ENCODE results near the gene SIM2.

The SIM2 gene

DNA sequence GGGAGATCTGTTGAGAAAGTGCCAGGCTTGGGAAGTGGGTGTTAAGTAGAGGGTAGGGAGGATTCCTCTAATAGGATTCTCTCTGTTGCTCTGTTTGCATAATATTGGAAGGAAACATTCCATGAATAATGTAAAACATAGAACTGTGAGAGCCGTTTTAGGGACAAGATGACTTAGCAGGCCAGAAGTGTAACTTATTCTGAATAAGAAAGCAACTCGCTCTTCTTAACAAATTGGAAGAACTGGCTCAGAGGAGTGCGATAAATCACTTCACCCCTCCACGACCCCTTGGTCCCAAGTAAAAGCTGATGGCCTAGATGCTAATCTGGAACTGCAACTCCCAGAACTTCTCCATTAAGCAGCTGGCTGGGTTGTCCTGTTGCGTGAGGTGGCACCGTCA lies 19.1 kb downstream of the SIM2 start:
- DNase-seq = no peak

- no peak for DNase-seq
Measured at GRCh38 chr21:36718951-36719501, 20.1 kb downstream of the SIM2 start.

GRCh38 chr21:36719614-36720013 lies 20.7 kb downstream of the SIM2 start:
- no peak for DNase-seq

- DNase-seq = no peak
Measured at GRCh38 chr21:36721817-36722216, 22.9 kb downstream of the SIM2 start.

- DNase-seq = no peak
Measured at GRCh38 chr21:36722370-36723368, 23.8 kb downstream of the SIM2 start.

DNA sequence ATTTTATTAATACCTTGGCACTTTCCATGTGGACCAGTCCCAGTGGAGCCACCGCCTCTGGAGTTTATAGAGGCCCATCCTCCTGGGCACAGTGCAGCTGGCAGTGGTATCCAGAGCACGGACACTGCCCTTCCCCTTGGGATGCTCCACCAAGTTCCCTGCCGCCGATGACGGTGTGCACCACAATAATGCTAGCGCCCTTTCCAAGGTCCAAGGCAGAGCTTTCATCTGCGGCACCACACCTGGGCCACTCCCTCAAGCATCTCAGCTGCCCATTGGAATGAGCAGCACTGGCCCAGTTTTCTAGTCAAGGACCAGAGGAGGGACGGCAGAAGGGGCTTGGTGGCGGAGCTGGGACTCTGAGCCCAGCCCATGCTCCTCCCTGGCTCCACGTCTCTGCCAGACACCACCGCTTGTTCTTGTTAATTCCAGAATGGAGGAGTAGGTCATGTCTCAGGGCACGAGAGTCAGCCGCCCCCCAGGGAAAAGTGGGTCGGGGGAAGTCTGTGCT lies 24.5 kb downstream of the SIM2 start:
- DNase-seq = no peak

DNA sequence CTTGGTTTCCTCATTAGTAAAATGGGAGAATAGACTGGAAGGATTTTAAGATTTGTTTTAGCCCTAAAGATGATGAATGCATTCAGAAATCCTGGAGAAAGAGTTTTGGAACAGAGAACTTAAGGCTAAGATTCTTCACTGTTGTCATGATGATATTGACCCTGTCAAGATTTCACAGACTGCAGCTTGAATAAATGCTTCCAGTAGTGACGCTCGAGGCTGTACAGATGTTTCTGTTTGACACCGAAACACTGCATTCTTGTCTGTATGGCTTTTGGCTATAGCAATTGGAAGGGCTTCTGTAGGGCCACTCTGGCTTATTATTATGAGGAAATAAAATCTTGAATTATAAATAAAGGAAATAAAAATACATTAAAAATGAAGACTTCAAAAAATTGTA lies 25.7 kb downstream of the SIM2 start:
- no peak for DNase-seq

DNA sequence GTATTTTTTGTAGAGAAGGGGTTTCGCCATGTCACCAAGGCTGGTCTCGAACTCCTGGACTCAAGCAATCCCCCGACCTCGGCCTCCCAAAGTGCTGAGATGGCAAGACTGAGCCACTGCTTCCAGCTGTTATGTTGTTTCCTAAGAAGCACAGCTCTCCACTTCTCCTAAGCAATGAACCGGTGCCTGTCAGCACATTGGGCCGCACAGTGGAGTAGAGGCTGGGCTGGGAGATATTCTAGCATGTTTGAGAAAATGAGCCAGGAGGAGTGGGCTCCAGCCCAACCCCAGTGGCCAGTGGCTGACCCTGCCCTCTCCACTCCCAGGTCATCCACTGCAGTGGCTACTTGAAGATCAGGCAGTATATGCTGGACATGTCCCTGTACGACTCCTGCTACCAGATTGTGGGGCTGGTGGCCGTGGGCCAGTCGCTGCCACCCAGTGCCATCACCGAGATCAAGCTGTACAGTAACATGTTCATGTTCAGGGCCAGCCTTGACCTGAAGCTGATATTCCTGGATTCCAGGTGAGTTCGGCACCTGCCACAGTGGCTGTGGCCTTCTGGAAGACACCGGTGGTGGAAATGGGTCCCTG lies 27.0 kb downstream of the SIM2 start:
- no peak for DNase-seq

DNA sequence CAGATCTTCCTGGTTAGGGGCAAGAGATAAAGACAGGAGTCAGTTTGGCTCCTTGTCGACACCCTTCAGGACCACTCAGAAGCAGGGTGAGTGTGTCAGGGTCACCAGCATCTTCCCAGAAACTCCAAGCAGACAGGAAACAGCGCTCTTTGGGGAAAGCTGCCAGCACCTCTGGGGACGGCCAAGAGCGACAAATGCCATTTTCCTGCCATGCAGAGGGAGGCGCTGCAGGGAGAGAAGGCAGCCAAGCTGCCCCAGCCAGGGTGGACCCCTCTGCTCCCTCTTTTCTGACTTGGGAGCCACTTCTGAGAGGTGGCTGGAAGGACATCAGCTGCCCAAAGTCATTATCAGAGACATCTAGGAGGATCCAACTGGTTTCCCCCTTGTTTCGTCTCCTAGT lies 29.0 kb downstream of the SIM2 start:
- no peak for DNase-seq

GRCh38 chr21:36728371-36729111 lies 29.6 kb downstream of the SIM2 start:
- no peak for DNase-seq

DNA sequence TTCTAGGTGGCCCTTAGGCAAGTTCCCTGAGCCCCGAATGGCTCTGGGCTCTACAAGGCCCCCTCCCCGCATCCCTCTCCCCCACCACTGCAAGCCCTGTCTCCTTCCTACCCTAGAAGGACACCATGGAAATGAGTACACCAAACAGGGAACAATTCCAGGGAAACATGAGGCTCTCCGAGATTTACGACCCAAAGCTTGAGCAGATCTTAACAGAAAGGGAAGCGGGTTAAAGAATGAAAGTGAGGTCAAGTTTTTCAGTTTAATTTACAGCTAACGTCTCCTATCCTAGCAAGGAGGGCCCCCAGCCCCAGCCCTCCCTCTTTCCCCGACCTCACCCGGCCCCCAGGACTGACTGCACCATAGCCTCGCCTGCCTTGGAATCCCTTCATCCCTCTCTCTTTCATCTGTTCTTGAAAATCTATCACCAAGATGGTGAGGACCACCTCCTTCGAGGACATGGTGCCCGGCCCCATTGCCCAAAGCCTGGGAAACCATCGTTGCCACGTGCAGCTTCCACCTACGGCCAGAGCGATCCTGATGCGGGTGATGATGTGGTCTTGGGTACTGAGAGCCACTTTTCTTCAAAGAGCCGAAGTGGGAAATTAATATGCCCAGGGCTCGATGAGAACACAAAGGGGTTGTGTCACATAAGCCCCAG lies 30.5 kb downstream of the SIM2 start:
- no peak for DNase-seq

DNA sequence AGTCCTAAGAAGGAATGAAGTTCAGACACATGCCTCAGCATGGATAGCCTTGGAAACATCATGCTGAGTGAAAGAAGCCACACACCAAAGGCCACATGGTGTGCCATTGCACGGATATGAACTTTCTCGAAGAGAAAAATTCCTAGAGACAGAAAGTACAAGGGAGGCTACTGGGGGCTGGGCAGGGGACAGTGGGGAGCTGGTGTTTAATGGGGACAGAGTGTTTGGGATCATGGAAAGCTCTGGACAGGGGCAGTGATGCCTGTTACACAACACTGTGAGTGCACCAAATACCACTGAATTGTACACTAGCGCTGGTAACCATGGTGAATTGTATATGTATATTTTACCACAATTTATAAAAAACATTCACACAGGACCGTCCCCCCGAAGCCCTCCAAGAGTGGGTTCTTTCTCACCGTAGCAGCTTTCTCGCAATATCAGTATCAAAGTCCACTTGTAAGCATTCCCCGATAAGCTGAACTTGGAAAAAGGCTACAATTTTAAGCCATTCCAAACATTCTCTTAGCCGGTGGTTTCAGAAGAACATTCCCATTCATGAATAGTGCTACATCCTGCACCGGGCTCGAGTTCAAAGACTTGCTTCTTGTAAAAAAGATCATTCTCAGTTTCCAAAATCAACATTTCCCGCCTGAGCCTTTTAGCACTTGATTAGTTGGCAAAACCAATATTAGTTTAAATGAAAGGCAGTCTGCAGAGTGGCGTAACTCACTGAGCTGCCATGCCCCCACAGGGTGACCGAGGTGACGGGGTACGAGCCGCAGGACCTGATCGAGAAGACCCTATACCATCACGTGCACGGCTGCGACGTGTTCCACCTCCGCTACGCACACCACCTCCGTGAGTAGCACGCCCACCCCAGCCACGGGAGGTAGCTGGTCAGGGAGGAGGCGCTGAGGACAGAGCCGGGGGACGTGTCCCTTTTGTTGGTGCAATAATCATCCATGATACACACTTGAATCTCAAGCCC lies 31.7 kb downstream of the SIM2 start:
- DNase-seq = no peak

GRCh38 chr21:36732217-36732616 lies 33.3 kb downstream of the SIM2 start:
- DNase-seq = no peak

GRCh38 chr21:36732761-36733160 lies 33.8 kb downstream of the SIM2 start:
- no peak for DNase-seq

DNA sequence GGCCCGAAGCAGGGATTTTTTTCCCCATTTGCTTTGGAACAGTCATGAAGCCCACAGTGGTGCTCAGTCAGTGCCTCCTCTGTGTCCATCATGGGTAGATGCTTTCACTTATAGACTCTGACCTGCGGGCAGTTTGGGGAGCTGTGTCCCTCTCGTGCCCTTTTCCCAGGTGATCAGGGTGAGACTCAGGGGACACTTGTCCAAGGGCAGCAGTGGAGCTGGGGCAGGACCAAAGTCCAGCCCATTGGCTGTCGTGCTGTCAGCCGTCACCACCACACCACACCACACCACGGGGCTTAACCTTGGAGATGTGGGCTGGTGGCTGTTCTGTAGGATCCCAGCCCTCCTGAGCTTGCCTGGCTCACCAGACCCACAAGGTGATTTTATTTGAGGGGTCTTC lies 34.9 kb downstream of the SIM2 start:
- DNase-seq = no peak

GRCh38 chr21:36734367-36735200 lies 35.7 kb downstream of the SIM2 start:
- DNase-seq = no peak

- DNase-seq = no peak
Measured at GRCh38 chr21:36735201-36735515, 36.2 kb downstream of the SIM2 start.

DNA sequence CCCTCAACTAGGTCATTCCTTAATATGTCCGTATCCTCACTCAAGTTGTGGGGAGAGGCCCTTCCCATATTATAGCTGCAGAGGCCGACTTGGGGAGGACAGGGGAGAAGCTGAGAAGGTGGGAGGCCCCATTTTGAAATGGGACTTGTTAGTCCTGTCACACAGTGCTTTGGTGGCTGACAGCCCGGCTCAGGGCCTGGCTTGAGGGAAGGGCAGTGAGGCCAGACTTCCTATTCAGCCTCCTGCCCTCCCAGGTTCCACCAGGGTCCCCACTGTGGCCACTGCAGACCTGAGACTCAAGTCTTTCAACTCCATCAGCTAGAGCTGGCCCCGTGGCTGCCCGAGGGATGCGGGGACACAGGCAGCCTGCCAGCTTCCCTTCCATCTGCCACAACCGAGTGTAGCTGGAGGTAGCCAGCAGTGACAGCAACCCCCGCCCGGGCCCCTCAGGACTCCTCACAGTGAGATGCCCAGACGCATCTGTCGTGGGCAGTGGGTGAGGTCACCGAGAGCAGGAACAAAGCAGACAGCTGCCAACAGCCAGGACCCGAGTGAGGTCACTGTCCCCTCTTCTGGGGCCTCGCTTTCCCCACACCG lies 36.9 kb downstream of the SIM2 start:
- DNase-seq = no peak

- DNase-seq = no peak
Measured at GRCh38 chr21:36738489-36739126, 39.7 kb downstream of the SIM2 start.

- DNase-seq = no peak
Measured at GRCh38 chr21:36741506-36741905, 42.6 kb downstream of the SIM2 start.

All from CD4-positive, alpha-beta T cell treated with Interferon gamma for 1 hour (primary cell).